ENCODE results near the gene SLC7A7.

Gene SLC7A7

GRCh38 chr14:22821193-22822015 lies 6.2 kb upstream of the SLC7A7 start:
- Histone ChIP-seq H3K4me1 (ENCODE audit: low read length) (peaks cover 11% of the 10 kb centered on the region), H3K9ac (ENCODE audit: low read length) (no peak overlapping the region), H3K4me3 (ENCODE audit: low read length) (no peak overlapping the region), H3K79me2 (ENCODE audit: low read length) (no peaks in the 10 kb centered on the region), H3K27me3 (replicated peaks; ENCODE audit: insufficient read depth, low read length) (no peaks in the 10 kb centered on the region), H4K20me1 (ENCODE audit: insufficient read depth, low read length) (no peaks in the 10 kb centered on the region), H3K9me2 (replicated peaks; ENCODE audit: insufficient read depth, low read length) (no peaks in the 10 kb centered on the region), H3F3A (ENCODE audit: insufficient read depth, low read length) (peaks cover 6% of the 10 kb centered on the region), H2AFZ (ENCODE audit: low read length) (no peak overlapping the region), H3K9me3 (replicated peaks; ENCODE audit: insufficient read depth, low read length) (no peaks in the 10 kb centered on the region), H3K4me2 (ENCODE audit: low read depth, low read length) (no peak overlapping the region), H3K27ac (ENCODE audit: low read length) (no peak overlapping the region), H3K36me3 (replicated peaks; ENCODE audit: insufficient read depth, low read length) (no peaks in the 10 kb centered on the region)
- TF ChIP-seq CTCF (IDR thresholded peaks at IDR 0.05; ENCODE audit: low read length): no peak
- no peak for TF ChIP-seq EZH2phosphoT487 (IDR thresholded peaks at IDR 0.05; ENCODE audit: low read length)
- no peak for TF ChIP-seq EZH2 (optimal IDR thresholded peaks at IDR 0.05; ENCODE audit: low read depth, low read length)
- DNase-seq: no peak

DNA sequence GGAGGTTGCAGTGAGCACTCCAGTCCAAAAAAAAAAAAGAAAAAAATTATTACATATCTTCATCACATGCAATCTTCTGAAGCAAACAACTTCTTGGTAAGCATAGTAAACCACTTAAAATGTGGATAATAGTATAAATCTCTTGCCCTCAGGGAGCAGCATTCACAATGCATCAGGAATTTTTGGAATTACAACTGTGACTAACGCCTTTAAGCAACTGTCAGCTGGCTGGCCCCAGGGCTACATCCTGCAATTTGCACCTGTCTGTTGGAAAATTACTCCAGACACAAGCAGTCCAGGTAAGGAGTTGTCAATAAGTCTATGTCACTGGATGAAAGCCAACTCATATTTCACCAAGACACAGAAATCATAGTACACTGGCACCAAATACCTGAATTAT lies 5.5 kb upstream of the SLC7A7 start:
- H3K4me3 ChIP-seq (ENCODE audit: low read length): no peak overlapping the region
- H3K27ac ChIP-seq (ENCODE audit: low read length): no peak overlapping the region
- peaks cover 15% of the 10 kb centered on the region for H3K4me1 ChIP-seq (ENCODE audit: low read length)
- no peaks in the 10 kb centered on the region for H3K9me2 ChIP-seq (replicated peaks; ENCODE audit: insufficient read depth, low read length)
- H4K20me1 ChIP-seq (ENCODE audit: insufficient read depth, low read length): no peaks in the 10 kb centered on the region
- no peaks in the 10 kb centered on the region for H3K9me3 ChIP-seq (replicated peaks; ENCODE audit: insufficient read depth, low read length)
- H3K4me2 ChIP-seq (ENCODE audit: low read depth, low read length): no peak overlapping the region
- DNase-seq: no peak
- H3K79me2 ChIP-seq (ENCODE audit: low read length): no peaks in the 10 kb centered on the region
- H3F3A ChIP-seq (ENCODE audit: insufficient read depth, low read length): peaks cover 6% of the 10 kb centered on the region
- no peak overlapping the region for H3K9ac ChIP-seq (ENCODE audit: low read length)
- no peaks in the 10 kb centered on the region for H3K27me3 ChIP-seq (replicated peaks; ENCODE audit: insufficient read depth, low read length)
- TF ChIP-seq EZH2phosphoT487 (IDR thresholded peaks at IDR 0.05; ENCODE audit: low read length) (no peak), EZH2 (optimal IDR thresholded peaks at IDR 0.05; ENCODE audit: low read depth, low read length) (no peak), CTCF (IDR thresholded peaks at IDR 0.05; ENCODE audit: low read length) (no peak)
- no peak overlapping the region for H2AFZ ChIP-seq (ENCODE audit: low read length)
- no peaks in the 10 kb centered on the region for H3K36me3 ChIP-seq (replicated peaks; ENCODE audit: insufficient read depth, low read length)

GRCh38 chr14:22819151-22819988 lies 4.1 kb upstream of the SLC7A7 start:
- Histone ChIP-seq H3K9ac (ENCODE audit: low read length) (peak overlapping the region; percentile 78), H3K4me1 (ENCODE audit: low read length) (peaks cover 22% of the 10 kb centered on the region), H3K27me3 (replicated peaks; ENCODE audit: insufficient read depth, low read length) (no peaks in the 10 kb centered on the region), H2AFZ (ENCODE audit: low read length) (peak overlapping the region; percentile 53), H4K20me1 (ENCODE audit: insufficient read depth, low read length) (no peaks in the 10 kb centered on the region), H3K36me3 (replicated peaks; ENCODE audit: insufficient read depth, low read length) (no peaks in the 10 kb centered on the region), H3K9me3 (replicated peaks; ENCODE audit: insufficient read depth, low read length) (no peaks in the 10 kb centered on the region), H3K9me2 (replicated peaks; ENCODE audit: insufficient read depth, low read length) (no peaks in the 10 kb centered on the region), H3K79me2 (ENCODE audit: low read length) (no peaks in the 10 kb centered on the region), H3K4me2 (ENCODE audit: low read depth, low read length) (peak overlapping the region; percentile 90), H3K27ac (ENCODE audit: low read length) (peak overlapping the region; percentile 93), H3F3A (ENCODE audit: insufficient read depth, low read length) (peaks cover 6% of the 10 kb centered on the region), H3K4me3 (ENCODE audit: low read length) (peak overlapping the region; percentile 62)
- DNase-seq: peak; percentile 35
- TF ChIP-seq EZH2 (optimal IDR thresholded peaks at IDR 0.05; ENCODE audit: low read depth, low read length): no peak
- no peak for TF ChIP-seq EZH2phosphoT487 (IDR thresholded peaks at IDR 0.05; ENCODE audit: low read length)
- no peak for TF ChIP-seq CTCF (IDR thresholded peaks at IDR 0.05; ENCODE audit: low read length)
